GM18951 (cell line): ENCODE data around the gene PTPRU.

ENCODE experiments used
- POLR2A ChIP-seq: IDR thresholded peaks from 4 replicates; pipeline ENCODE4 v1.6.1; 2011; ENCODE audit warnings: mild to moderate bottlenecking; ENCODE audit not compliant: insufficient read length, insufficient read depth; ENCODE audit errors: extremely low read depth
- in situ Hi-C: fragments of 300-500 bp; cut with MboI; formaldehyde crosslinking; loops from one replicate; pipeline ENCODE4 v1.12.0; 2022; ENCODE audit warnings: low sequenced_read_pairs, mixed read lengths, inconsistent platforms; ENCODE audit not compliant: unreplicated experiment

PTPRU gene

DNA sequence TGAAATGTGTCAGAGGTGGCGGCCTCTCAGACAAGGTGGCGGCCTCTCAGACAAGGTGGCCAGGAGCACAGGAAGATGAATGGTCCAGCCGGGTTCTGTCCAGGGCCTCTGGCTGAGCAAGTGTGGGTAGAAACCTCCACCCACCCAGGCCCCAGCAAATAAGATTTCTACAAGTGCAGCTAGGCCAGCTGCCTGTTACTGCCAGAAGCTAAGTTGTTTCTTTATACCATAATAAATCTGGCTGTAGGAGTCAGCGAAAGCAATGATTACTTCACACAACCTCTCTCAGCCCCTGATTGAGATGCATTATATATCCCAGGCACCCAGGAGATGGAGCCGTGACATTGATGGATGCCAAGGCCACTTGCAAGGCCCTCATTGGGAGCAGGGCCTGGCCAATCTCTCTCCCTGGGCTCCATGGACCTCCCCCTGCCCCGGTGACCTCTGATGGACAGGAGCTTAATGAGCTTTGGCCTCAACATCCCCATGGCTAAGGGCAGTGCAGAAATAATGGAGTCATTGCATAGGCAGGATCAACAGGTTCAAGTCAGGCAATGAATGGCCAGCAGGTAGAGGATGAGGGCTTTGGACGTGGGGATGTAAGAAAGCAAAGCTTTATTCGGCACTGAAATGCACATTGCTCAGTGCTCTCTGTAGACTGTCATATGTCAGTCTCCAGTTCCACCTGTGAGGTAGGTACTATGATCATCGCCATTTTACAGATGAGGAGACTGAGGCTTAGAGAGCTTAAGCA is 92.9 kb downstream of the PTPRU start:
- in situ Hi-C loops, result no loop called here
- no peak for TF ChIP-seq POLR2A

DNA sequence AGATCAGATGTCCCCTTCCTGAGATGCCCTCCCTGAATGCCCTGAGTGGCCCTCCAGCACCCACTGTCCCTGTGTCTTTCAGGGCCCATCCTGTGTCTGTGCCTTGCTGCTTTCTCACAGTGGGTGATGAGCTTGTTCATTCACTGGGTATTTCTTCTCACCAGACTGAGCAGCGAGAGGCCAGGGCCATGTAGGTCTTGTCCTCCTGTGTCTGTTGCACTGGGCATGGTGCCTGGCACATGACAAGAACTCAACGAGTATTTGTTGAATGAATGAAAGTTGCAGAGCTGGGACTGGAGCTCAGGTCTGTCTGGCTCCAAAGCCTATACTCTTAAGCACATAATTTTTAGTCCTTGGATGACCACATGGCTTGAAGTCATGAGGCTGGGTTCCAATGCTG is 93.8 kb downstream of the PTPRU start:
- in situ Hi-C loops, result no loop called here
- TF ChIP-seq POLR2A, result no peak

DNA sequence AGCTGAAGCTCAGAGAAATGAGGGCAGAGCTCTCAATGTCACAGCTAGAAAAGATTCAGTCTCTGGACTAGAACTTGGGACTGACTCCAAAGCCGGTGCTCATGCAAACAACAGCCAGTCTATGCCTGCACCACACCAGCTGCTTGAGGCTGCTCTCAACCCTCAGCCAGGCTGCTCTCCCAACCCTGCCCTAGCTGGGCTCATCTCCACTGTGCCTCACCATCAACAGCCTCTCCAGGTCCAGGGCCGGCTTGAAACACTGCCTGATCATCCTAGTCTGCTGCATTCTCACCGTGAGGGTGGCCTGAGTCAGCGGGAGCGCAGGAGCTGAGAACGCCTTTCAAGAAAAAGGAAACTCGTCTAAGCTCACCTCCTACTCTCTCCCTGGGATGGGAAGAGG is 94.5 kb downstream of the PTPRU start:
- no peak for TF ChIP-seq POLR2A
- in situ Hi-C loops, result no loop called here

DNA sequence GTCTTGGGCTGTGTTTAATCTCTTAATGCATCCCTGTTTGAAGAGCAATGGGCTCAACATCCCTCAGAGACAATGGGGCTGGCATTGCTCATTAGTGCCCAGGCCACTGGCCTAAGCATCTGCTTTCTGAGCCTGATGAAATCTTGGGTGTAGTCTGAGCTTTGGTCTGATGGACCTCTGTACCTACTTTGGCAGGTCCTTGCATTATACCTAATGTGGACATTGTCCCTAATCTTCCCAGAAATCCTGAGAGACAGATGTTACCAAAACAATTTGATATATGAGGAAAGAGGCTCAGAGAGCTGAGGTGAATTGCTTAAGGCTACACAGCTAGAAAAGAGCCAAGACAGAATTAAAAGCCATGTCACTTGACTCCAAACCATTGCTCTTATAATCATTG is 95.0 kb downstream of the PTPRU start:
- in situ Hi-C loops, result no loop called here
- no peak for TF ChIP-seq POLR2A

DNA sequence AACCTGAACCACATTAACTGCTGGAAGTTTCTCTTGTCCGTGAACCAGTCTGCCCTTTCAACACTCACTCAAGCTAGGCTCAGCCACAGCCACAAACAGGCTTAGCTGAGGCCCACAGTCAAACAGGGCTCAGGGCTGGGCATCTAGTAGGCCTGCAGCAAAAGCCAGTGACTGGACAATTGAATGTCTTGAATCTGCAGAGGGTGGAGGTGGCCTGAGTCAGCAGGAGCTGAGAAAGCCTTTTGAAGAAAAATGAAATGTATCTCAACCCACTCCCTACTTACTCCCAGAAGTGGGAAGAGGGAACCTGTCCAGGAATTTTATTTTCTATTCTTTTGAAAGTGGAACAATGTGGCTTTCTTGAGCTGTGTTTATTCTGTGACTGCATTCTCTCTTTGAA is 95.4 kb downstream of the PTPRU start:
- in situ Hi-C loops, result no loop called here
- no peak for TF ChIP-seq POLR2A

DNA sequence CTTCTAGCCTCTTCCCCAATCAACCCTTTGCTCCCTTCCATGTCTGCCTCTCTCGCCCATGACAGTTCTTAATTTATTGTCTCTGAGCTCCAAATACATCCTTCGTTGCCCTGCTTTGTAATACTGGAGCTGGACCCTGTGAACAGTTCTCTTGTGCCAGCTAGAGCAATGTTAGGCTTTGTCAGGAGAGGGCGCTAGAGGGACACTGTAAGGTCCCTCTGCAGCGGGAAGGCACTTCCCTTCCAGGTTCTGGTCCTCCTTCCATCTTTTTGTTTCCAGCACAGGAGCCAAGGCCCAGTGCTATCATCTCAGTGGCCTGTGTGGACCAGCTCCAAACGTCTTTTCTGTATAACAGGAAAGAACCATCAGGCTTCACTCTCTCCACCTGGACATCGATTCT is 95.9 kb downstream of the PTPRU start:
- TF ChIP-seq POLR2A, result no peak
- in situ Hi-C loops, result no loop called here

DNA sequence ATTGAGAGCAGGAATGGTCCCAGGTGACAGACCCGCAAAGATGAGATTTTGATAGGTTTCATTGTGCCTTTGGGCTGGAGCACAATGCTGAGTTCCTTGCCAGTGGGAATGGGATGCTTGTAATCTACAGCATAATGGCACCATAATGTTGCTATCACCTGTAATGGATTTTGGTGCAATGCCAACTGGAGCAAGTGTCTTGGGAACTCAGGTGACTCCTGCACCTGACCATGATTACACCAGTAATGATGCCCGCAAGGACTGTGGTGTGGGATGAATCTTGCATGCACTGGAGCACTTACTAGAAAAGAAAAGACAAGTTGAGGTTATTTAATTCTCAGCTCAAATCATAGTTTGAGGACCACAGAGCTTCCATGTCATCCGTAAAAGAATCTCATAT is 96.7 kb downstream of the PTPRU start:
- in situ Hi-C loops, result no loop called here
- no peak for TF ChIP-seq POLR2A

DNA sequence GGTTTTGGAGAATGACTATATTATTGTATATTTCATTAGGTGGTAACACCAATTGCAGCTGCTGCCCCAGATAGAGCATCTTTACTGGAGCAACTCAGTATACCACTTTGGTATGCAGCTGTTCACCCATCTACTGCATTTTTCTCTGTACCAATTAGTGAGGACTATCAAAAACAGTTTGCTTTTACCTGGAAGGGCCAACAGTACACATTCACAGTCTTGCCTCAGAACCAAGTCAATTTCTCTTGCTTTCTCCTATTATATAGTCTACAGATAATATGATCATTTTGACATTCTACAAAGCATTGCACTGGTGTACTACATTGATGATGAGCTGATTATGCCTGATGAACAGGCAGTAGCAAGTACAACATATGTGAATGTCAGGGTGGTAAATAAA is 99.3 kb downstream of the PTPRU start:
- in situ Hi-C loops, result no loop called here
- no peak for TF ChIP-seq POLR2A

DNA sequence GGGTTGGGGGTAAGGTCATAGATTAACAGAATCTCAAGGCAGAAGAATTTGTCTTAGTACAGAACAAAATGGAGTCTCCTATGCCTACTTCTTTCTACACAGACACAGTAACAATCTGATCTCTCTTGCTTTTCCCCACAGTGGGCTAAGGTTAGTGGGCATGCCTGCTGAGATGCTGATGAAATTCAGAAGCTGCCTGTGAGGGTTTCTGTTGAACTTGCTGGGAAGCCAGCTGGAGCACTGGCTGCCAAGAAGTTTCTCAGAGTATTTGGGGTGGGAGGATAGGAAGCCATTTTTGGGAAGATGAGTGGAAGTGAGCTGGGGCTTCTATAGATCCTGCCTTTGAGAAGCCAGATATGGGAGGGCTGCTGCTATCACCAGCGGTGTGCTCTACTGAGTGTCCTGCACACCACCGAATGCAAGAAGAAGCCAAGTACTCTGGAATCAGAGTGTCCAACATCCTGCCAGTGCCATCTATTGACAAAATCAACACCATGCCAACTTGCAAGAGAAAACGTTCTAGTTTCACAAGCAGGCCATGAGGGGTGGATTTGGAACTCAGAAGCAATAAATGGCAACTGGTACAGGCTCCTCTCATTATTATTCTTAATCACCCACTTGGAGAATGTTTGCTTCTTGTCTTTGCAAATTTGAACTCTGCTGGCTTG is 102.7 kb downstream of the PTPRU start:
- in situ Hi-C loops, result no loop called here
- no peak for TF ChIP-seq POLR2A

DNA sequence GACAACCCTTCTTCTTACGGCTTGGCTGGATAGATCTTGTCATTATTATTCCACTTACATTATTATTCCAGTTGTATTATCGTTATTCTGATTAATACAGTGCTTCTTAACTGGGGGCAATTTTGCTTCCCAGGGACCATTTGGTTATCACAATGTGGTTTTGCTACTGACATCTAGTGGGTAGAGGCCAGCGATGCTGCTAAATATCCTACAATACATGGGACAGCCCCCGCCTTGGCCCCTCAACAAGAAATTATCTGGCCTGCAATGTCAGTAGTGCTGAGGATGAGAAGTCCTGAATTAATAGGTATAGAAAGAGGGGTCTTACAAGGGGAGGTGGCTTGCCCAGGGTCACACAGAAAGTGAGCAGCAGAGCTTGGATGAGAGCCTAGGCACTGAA is 105.6 kb downstream of the PTPRU start:
- no peak for TF ChIP-seq POLR2A
- in situ Hi-C loops, result no loop called here

DNA sequence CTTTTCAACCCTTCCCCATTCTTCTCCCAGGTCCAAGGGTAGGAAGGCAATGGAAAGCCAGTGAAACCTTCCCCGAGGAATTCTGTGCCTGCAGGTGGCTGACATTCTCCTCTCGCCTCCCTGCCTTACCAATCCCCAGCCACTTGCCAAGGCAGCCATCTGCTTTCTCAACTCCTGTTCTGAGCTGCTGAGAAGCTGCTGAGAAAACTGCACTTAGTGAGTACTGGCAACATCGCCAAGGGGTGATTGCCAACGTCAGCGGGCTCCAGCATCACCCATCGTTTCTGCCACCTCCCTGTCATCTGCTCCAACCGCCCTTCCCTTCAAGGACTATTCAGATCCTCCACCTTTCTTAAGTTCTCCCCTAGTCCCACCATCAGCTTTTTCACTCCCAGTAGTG is 106.0 kb downstream of the PTPRU start:
- TF ChIP-seq POLR2A, result no peak
- in situ Hi-C loops, result no loop called here

DNA sequence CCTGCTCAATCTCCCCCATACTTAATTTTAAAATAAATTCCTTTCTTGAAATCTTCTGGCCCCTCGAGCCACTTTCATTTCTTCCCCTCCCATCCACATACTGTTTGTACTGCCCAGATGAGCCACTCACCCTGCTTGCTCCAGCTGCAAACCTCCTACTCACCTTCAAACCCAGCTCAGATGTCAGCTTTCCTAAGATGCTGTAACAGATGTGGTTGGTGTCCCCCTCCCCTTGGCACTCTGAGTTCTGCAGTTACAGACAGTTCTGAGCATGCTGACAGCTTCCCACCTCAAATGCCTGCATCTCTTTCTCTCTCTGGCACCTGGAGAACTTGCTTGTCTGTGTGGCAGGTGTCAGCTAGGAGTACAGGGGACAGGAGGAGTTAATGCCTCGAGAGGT is 106.7 kb downstream of the PTPRU start:
- no peak for TF ChIP-seq POLR2A
- in situ Hi-C loops, result no loop called here

DNA sequence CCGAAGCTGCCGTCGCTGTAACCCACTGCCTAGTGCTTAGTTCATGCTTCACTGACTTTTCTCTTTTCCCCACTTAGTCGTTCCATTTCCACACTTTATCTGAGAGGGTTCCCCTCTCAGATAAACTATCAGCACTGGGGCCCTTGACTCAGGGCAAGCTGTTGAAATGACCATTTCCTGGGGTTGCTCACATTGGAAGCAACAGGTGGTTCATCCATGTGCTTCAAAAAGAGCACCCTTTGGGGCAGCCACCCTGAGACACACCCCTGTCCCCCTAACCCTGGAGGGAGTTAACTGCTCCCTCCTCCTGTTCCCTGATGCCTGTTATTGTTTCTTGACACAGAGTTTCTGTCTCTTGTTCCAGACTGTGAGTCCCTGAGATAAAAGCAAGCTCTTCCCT is 107.2 kb downstream of the PTPRU start:
- in situ Hi-C loops, result no loop called here
- TF ChIP-seq POLR2A, result no peak

DNA sequence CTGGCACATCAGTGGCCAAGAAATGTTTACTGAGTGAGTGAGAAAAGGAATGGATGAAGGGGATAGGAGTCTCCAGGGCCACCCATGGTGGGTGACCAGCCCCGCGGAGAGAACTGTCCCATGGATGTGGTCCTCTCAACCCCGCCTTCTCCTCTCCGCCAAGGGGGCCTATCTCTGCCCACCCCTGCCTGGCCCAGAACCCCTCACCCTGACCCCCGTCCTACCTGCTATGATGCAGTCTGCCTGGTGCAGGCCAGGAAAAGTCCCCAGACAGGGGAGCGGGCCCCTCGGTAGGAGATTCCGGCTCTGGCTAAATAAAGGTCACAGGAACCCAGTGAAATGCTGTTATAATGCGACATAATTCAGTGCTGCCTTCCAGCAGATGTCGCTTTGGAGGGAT is 107.6 kb downstream of the PTPRU start:
- no peak for TF ChIP-seq POLR2A
- in situ Hi-C loops, result no loop called here
